ENCODE measurements around the gene GBP6.

DNA sequence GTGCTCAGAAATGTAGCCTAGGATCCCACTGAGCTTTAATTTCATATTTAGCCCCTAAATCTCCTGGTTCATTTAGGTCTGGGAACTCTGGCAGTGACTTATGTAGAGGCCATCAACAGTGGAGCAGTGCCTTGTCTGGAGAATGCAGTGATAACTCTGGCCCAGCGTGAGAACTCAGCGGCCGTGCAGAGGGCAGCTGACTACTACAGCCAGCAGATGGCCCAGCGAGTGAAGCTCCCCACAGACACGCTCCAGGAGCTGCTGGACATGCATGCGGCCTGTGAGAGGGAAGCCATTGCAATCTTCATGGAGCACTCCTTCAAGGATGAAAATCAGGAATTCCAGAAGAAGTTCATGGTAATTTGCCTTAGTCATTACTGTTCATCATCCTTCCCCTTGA, 17.8 kb downstream of the GBP6 start:
- TF ChIP-seq, protein P1, sequence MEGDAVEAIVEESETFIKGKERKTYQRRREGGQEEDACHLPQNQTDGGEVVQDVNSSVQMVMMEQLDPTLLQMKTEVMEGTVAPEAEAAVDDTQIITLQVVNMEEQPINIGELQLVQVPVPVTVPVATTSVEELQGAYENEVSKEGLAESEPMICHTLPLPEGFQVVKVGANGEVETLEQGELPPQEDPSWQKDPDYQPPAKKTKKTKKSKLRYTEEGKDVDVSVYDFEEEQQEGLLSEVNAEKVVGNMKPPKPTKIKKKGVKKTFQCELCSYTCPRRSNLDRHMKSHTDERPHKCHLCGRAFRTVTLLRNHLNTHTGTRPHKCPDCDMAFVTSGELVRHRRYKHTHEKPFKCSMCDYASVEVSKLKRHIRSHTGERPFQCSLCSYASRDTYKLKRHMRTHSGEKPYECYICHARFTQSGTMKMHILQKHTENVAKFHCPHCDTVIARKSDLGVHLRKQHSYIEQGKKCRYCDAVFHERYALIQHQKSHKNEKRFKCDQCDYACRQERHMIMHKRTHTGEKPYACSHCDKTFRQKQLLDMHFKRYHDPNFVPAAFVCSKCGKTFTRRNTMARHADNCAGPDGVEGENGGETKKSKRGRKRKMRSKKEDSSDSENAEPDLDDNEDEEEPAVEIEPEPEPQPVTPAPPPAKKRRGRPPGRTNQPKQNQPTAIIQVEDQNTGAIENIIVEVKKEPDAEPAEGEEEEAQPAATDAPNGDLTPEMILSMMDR (IDR thresholded peaks at IDR 0.05) = no peak
- TF ChIP-seq, protein P2, sequence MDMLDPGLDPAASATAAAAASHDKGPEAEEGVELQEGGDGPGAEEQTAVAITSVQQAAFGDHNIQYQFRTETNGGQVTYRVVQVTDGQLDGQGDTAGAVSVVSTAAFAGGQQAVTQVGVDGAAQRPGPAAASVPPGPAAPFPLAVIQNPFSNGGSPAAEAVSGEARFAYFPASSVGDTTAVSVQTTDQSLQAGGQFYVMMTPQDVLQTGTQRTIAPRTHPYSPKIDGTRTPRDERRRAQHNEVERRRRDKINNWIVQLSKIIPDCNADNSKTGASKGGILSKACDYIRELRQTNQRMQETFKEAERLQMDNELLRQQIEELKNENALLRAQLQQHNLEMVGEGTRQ (IDR thresholded peaks at IDR 0.05; ENCODE audit: borderline replicate concordance, low read depth, low read length) = no peak
- no peak for TF ChIP-seq RFX5 (IDR thresholded peaks at IDR 0.05; ENCODE audit: low read length)
- TF ChIP-seq, protein P3, sequence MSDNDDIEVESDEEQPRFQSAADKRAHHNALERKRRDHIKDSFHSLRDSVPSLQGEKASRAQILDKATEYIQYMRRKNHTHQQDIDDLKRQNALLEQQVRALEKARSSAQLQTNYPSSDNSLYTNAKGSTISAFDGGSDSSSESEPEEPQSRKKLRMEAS (IDR thresholded peaks at IDR 0.05; ENCODE audit: low read depth) = no peak
- TF ChIP-seq RAD21 (IDR thresholded peaks at IDR 0.05; ENCODE audit: low read length) = no peak
- TF ChIP-seq TCF12 (IDR thresholded peaks at IDR 0.05) = no peak
- TF ChIP-seq TAF1 (IDR thresholded peaks at IDR 0.05; ENCODE audit: borderline replicate concordance, low read depth, low read length) = no peak
- no peak for TF ChIP-seq EP300 (IDR thresholded peaks at IDR 0.05; ENCODE audit: borderline replicate concordance in 1 of 2, low read depth in 1 of 2, low read length in 1 of 2)
- TF ChIP-seq POLR2AphosphoS5 (IDR thresholded peaks at IDR 0.05; ENCODE audit: low read depth, low read length) = no peak
- no peak for TF ChIP-seq SIN3A (IDR thresholded peaks at IDR 0.05; ENCODE audit: borderline replicate concordance, low read depth, low read length)

All from SK-N-SH (cell line).